GM23338 (cell line): ENCODE results near the gene C6orf120. TPM values are rescaled to one million over a fixed set of nuclear protein-coding genes. Genes with fewer than 3 reads are reported as not detected.

Source experiments
- ATAC-seq: fragments of 200-7000 bp; cut with Tn5 transposase; 3 replicates; pipeline ENCODE4 v1.9.1; 2020
- DNase-seq: peaks from one replicate; pipeline ENCODE4 v3.0.0-alpha.2; 2015; ENCODE audit warnings: low spot score
- H2AFZ ChIP-seq: fragments of 200-600 bp; sonication (generic); 2 replicates; pipeline ENCODE4 v1.8.0; 2016; ENCODE audit warnings: antibody characterized with exemption, mild to moderate bottlenecking, moderate library complexity
- H3F3A ChIP-seq: fragments of 200-600 bp; sonication (generic); replicated peaks from 2 replicates; pipeline ENCODE4 v1.8.0; 2017; ENCODE audit warnings: antibody characterized with exemption, mixed run types, low read depth
- H3K27ac ChIP-seq: fragments of 200-600 bp; sonication (generic); 2 replicates; pipeline ENCODE4 v1.6.1; 2016; ENCODE audit warnings: low read depth
- H3K27me3 ChIP-seq: fragments of 200-600 bp; sonication (generic); 2 replicates; pipeline ENCODE4 v1.8.0; 2016; ENCODE audit warnings: mild to moderate bottlenecking, mixed run types, moderate library complexity; ENCODE audit not compliant: insufficient read depth
- H3K36me3 ChIP-seq: fragments of 200-600 bp; sonication (generic); 2 replicates; pipeline ENCODE4 v1.8.0; 2016; ENCODE audit warnings: mild to moderate bottlenecking; ENCODE audit not compliant: insufficient read depth
- H3K4me1 ChIP-seq: fragments of 200-600 bp; sonication (generic); 2 replicates; pipeline ENCODE4 v1.8.0; 2016; ENCODE audit warnings: mild to moderate bottlenecking, moderate library complexity; ENCODE audit not compliant: insufficient read depth
- H3K4me2 ChIP-seq: fragments of 200-600 bp; sonication (generic); 2 replicates; pipeline ENCODE4 v1.7.1; 2017; ENCODE audit warnings: mixed run types
- H3K4me3 ChIP-seq: fragments of 200-600 bp; sonication (generic); 2 replicates; pipeline ENCODE4 v1.6.1; 2016; ENCODE audit warnings: mixed run types
- H3K79me2 ChIP-seq: fragments of 200-600 bp; sonication (generic); replicated peaks from 2 replicates; pipeline ENCODE4 v1.8.0; 2017; ENCODE audit warnings: mild to moderate bottlenecking; ENCODE audit not compliant: insufficient read depth
- H3K9me2 ChIP-seq: fragments of 200-600 bp; sonication (generic); 2 replicates; pipeline ENCODE4 v1.8.0; 2017; ENCODE audit not compliant: insufficient read depth
- H4K20me1 ChIP-seq: fragments of 200-600 bp; sonication (generic); replicated peaks from 2 replicates; pipeline ENCODE4 v1.8.0; 2017; ENCODE audit warnings: mild to moderate bottlenecking; ENCODE audit not compliant: insufficient read depth
- H3K27ac Mint-ChIP-seq: 2 replicates; pipeline ENCODE4 v1.8.0; 2020; ENCODE audit warnings: inconsistent platforms, mild to moderate bottlenecking, moderate library complexity, mixed read lengths
- H3K27me3 Mint-ChIP-seq: 3 replicates; pipeline ENCODE4 v1.8.0; 2022; ENCODE audit warnings: low read depth, mild to moderate bottlenecking, moderate library complexity, mixed read lengths, inconsistent platforms; ENCODE audit not compliant: insufficient read depth, poor library complexity
- H3K36me3 Mint-ChIP-seq: 3 replicates; pipeline ENCODE4 v1.8.0; 2021; ENCODE audit warnings: low read depth, mild to moderate bottlenecking, inconsistent platforms, moderate library complexity, mixed read lengths
- H3K4me1 Mint-ChIP-seq: 3 replicates; pipeline ENCODE4 v1.8.0; 2020; ENCODE audit warnings: mild to moderate bottlenecking, inconsistent platforms, mixed read lengths
- H3K4me3 Mint-ChIP-seq: 3 replicates; pipeline ENCODE4 v1.8.0; 2021; ENCODE audit warnings: moderate library complexity, mild to moderate bottlenecking, inconsistent platforms, mixed read lengths
- H3K9me3 Mint-ChIP-seq: 3 replicates; pipeline ENCODE4 v1.8.0; 2020; ENCODE audit warnings: moderate library complexity, mild to moderate bottlenecking, inconsistent platforms, mixed read lengths
- CREB1 ChIP-seq: fragments of 250-450 bp; sonication (Bioruptor Pico); IDR thresholded peaks from 2 replicates; pipeline ENCODE4 v1.5.0; 2020; ENCODE audit warnings: low read depth, mild to moderate bottlenecking, moderate library complexity
- JUNB ChIP-seq: IDR thresholded peaks from one replicate; pipeline ENCODE4 v1.6.1; 2016; ENCODE audit warnings: antibody characterized with exemption; ENCODE audit not compliant: unreplicated experiment
- POLR2AphosphoS5 ChIP-seq: IDR thresholded peaks from 2 replicates; pipeline ENCODE4 v1.6.1; 2016; ENCODE audit warnings: antibody characterized with exemption, low read depth
- ZNF114 ChIP-seq: fragments of 250-450 bp; sonication (Bioruptor Pico); IDR thresholded peaks from 2 replicates; pipeline ENCODE4 v1.5.0; 2020; ENCODE audit warnings: mild to moderate bottlenecking, moderate library complexity
- ZNF331 ChIP-seq: fragments of 250-450 bp; sonication (Bioruptor Pico); IDR thresholded peaks from 2 replicates; pipeline ENCODE4 v1.5.0; 2020; ENCODE audit warnings: low read depth, mild to moderate bottlenecking, moderate library complexity
- polyA plus RNA-seq: library from polyadenylated mRNA; unstranded; fragments of >200 nt; fragmentation: Nextera tagmentation; extraction: Ambion mirVana; gene quantifications from 2 replicates; pipeline ENCODE4 v1.2.1, GENCODE V29; 2016
- total RNA-seq: library from RNA; depleted of rRNA; stranded (reverse); fragments of >200 nt; shearing (Covaris generic); gene quantifications from 2 replicates; pipeline ENCODE4 v1.2.3, GENCODE V29; 2014
- TF ChIP-seq, protein P1 (sequence below), 2 experiments: fragments of 200-600 bp in 1 of 2; sonication (generic) in 1 of 2; conservative IDR thresholded peaks; 2 replicates each; pipeline versions ENCODE4 v1.5.1 to v1.6.1; 2016 to 2017; ENCODE audit warnings: antibody characterized with exemption in 2 of 2, low read depth in 2 of 2, mild to moderate bottlenecking in 2 of 2, moderate library complexity in 1 of 2
- TF ChIP-seq, protein P2 (sequence below): IDR thresholded peaks from 2 replicates; pipeline ENCODE4 v1.6.1; 2016; ENCODE audit warnings: antibody characterized with exemption
- TF ChIP-seq, protein P3 (sequence below): IDR thresholded peaks from one replicate; pipeline ENCODE4 v1.6.1; 2018; ENCODE audit warnings: antibody characterized with exemption; ENCODE audit not compliant: unreplicated experiment

Gene C6orf120
- total and polyA plus RNA-seq, 2 experiments from 2014 or later, result 18.8 to 57.3 TPM

DNA sequence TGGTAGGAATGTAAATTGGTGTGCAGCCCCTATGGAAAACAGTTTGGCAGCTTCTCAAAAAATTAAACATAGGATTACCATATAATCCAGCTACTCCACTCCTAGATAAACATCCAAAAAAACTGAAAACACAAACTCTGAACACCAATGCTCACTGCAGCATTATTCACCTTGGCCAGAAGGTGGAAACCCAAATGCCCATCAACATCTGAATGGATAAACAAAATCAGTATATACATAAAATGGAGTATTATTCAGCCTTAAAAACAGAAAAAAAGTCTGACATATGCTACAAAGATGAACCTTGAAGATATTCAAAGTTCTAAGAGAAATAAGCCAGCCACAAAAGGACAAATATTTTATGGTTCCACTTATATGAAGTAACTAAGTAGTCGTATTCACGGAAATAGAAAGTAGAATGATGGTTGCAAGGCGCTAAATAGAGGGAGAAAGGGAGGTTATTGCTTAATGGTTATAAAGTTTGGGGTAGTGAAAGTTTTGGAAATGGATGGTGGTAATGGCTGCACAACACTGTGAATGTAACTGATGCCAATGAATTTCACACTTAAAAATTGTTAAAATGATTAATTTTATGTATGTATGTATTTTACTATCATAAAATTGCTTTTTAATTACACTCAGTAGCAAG is 18.4 kb downstream of the C6orf120 start:
- H3K4me1 Mint-ChIP-seq, result peaks cover 21% of the 10 kb centered on the region; the same call in 2 of the 3 replicates
- Histone ChIP-seq H3K79me2 (peaks cover 64% of the 10 kb centered on the region), H3K27ac (no peak overlapping the region), H4K20me1 (peaks cover 33% of the 10 kb centered on the region), H3K9me2 (no peaks in the 10 kb centered on the region), H3F3A (no peaks in the 10 kb centered on the region; the same call in 1 of the 2 replicates), H3K4me3 (no peak overlapping the region), H3K27me3 (peaks cover 11% of the 10 kb centered on the region), H3K36me3 (peaks cover 16% of the 10 kb centered on the region; the same call in 1 of the 2 replicates), H3K4me2 (no peak overlapping the region), H2AFZ (no peak overlapping the region), H3K4me1 (peaks cover 17% of the 10 kb centered on the region)
- DNase-seq, result peak; percentile 6
- no peak for ATAC-seq
- H3K9me3 Mint-ChIP-seq, result no peaks in the 10 kb centered on the region
- H3K4me3 Mint-ChIP-seq, result no peak overlapping the region
- H3K27me3 Mint-ChIP-seq, result peaks cover 11% of the 10 kb centered on the region
- H3K36me3 Mint-ChIP-seq, result peaks cover 24% of the 10 kb centered on the region
- TF ChIP-seq, protein P1, sequence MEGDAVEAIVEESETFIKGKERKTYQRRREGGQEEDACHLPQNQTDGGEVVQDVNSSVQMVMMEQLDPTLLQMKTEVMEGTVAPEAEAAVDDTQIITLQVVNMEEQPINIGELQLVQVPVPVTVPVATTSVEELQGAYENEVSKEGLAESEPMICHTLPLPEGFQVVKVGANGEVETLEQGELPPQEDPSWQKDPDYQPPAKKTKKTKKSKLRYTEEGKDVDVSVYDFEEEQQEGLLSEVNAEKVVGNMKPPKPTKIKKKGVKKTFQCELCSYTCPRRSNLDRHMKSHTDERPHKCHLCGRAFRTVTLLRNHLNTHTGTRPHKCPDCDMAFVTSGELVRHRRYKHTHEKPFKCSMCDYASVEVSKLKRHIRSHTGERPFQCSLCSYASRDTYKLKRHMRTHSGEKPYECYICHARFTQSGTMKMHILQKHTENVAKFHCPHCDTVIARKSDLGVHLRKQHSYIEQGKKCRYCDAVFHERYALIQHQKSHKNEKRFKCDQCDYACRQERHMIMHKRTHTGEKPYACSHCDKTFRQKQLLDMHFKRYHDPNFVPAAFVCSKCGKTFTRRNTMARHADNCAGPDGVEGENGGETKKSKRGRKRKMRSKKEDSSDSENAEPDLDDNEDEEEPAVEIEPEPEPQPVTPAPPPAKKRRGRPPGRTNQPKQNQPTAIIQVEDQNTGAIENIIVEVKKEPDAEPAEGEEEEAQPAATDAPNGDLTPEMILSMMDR (conservative IDR thresholded peaks at IDR 0.05; ENCODE audit: low read depth in 2 of 2), result 0 out of 4 replicates have a peak, but pooled peaks of 1 of the 2 experiments have one; percentile 19
- no peak for TF ChIP-seq ZNF331 (CRISPR knock-in tag)
- H3K27ac Mint-ChIP-seq, result no peak overlapping the region

DNA sequence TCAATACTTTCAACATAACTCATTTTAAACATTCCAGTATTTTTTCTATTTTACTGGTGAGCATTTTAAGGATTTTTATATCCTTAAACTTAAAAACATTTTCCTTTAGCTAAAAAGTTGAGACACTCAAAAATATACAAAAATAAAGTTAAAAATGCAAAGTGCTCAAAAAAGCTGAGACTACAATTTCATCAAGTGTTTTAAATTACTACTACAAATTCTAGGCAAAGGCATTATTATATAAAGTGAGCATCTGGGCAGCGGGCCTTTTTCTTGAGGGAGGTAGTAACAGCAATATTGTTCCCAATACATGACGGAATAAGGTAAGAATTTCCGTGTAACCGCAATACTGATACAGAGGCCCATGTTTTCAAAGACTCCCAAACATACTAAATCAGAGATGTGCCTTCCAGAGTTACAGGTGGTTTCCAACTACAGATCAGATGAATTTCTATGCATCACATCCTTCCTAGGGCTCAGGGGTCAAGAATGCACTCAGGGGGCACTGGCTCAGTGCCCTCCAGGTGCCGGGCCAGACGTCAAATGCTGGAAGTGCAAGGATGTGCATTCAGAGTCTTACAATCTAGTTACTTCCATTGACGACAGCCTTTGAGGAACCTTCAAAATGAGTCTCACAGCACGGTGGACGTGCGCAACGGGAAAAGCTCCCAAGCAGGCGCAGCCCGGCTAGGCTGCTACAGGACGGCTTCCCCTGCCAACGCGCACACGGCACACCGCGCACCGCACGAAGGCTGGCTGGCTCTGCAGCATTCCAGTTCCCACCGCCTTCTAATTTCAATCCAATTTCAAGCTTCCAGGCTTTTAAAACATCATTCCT is 20.7 kb downstream of the C6orf120 start:
- Histone ChIP-seq H2AFZ (peak overlapping the region; percentile 87), H3K27ac (no peak overlapping the region)
- H3K36me3 Mint-ChIP-seq, result peaks cover 4% of the 10 kb centered on the region
- TF ChIP-seq, protein P1 (conservative IDR thresholded peaks at IDR 0.05; ENCODE audit: low read depth in 2 of 2), result no peak
- TF ChIP-seq, protein P2, sequence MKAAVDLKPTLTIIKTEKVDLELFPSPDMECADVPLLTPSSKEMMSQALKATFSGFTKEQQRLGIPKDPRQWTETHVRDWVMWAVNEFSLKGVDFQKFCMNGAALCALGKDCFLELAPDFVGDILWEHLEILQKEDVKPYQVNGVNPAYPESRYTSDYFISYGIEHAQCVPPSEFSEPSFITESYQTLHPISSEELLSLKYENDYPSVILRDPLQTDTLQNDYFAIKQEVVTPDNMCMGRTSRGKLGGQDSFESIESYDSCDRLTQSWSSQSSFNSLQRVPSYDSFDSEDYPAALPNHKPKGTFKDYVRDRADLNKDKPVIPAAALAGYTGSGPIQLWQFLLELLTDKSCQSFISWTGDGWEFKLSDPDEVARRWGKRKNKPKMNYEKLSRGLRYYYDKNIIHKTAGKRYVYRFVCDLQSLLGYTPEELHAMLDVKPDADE, result no peak
- TF ChIP-seq JUNB, result no peak
- TF ChIP-seq CREB1 (CRISPR knock-in tag), result no peak
- no peak for TF ChIP-seq ZNF114 (CRISPR knock-in tag)
- TF ChIP-seq, protein P3, sequence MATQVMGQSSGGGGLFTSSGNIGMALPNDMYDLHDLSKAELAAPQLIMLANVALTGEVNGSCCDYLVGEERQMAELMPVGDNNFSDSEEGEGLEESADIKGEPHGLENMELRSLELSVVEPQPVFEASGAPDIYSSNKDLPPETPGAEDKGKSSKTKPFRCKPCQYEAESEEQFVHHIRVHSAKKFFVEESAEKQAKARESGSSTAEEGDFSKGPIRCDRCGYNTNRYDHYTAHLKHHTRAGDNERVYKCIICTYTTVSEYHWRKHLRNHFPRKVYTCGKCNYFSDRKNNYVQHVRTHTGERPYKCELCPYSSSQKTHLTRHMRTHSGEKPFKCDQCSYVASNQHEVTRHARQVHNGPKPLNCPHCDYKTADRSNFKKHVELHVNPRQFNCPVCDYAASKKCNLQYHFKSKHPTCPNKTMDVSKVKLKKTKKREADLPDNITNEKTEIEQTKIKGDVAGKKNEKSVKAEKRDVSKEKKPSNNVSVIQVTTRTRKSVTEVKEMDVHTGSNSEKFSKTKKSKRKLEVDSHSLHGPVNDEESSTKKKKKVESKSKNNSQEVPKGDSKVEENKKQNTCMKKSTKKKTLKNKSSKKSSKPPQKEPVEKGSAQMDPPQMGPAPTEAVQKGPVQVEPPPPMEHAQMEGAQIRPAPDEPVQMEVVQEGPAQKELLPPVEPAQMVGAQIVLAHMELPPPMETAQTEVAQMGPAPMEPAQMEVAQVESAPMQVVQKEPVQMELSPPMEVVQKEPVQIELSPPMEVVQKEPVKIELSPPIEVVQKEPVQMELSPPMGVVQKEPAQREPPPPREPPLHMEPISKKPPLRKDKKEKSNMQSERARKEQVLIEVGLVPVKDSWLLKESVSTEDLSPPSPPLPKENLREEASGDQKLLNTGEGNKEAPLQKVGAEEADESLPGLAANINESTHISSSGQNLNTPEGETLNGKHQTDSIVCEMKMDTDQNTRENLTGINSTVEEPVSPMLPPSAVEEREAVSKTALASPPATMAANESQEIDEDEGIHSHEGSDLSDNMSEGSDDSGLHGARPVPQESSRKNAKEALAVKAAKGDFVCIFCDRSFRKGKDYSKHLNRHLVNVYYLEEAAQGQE, result no peak
- no peak for TF ChIP-seq POLR2AphosphoS5

More for the DNA sequence above, 20.7 kb downstream of the C6orf120 start:
- peak; percentile 61 for ATAC-seq
- peak overlapping the region; percentile 94 for H3K4me2 ChIP-seq
- Mint-ChIP-seq H3K27me3 (peaks cover 14% of the 10 kb centered on the region), H3K9me3 (no peaks in the 10 kb centered on the region), H3K27ac (0 out of 2 replicates have a peak overlapping the region, but pooled peaks have one; percentile 18), H3K4me3 (peak overlapping the region; percentile 87), H3K4me1 (peaks cover 38% of the 10 kb centered on the region)
- DNase-seq, result peak; percentile 66
- peaks cover 33% of the 10 kb centered on the region for H4K20me1 ChIP-seq
- peaks cover 26% of the 10 kb centered on the region for H3K4me1 ChIP-seq
- H3F3A ChIP-seq, result no peaks in the 10 kb centered on the region; the same call in 1 of the 2 replicates
- no peaks in the 10 kb centered on the region for H3K9me2 ChIP-seq
- H3K27me3 ChIP-seq, result peaks cover 11% of the 10 kb centered on the region
- H3K79me2 ChIP-seq, result peaks cover 58% of the 10 kb centered on the region
- peaks cover 3% of the 10 kb centered on the region; the same call in 1 of the 2 replicates for H3K36me3 ChIP-seq
- peak overlapping the region; percentile 89 for H3K4me3 ChIP-seq
